Loucy (cell line): Measurements from ENCODE around the gene FMNL3.

Source experiments
- H2AFZ ChIP-seq: fragments of 200-600 bp; sonication (generic); 2 replicates; pipeline ENCODE4 v1.6.0; 2016; ENCODE audit warnings: antibody characterized with exemption, mild to moderate bottlenecking, low read length, moderate library complexity
- H3F3A ChIP-seq: fragments of 200-600 bp; 2 replicates; pipeline ENCODE4 v1.6.0; 2016; ENCODE audit warnings: antibody characterized with exemption, low read depth, mild to moderate bottlenecking
- H3K27me3 ChIP-seq: fragments of 200-600 bp; sonication (generic); 2 replicates; pipeline ENCODE4 v1.6.1; 2014; ENCODE audit warnings: low read length, mild to moderate bottlenecking; ENCODE audit not compliant: insufficient read depth, poor library complexity, severe bottlenecking
- H3K36me3 ChIP-seq: fragments of 200-600 bp; sonication (generic); 2 replicates; pipeline ENCODE4 v1.6.1; 2016; ENCODE audit warnings: low read length; ENCODE audit not compliant: insufficient read depth
- H3K4me1 ChIP-seq: fragments of 200-600 bp; sonication (generic); 2 replicates; pipeline ENCODE4 v1.5.1; 2014; ENCODE audit warnings: low read length, mild to moderate bottlenecking; ENCODE audit not compliant: insufficient read depth, poor library complexity, severe bottlenecking
- H3K4me2 ChIP-seq: fragments of 200-600 bp; sonication (generic); 2 replicates; pipeline ENCODE4 v1.6.0; 2014; ENCODE audit warnings: antibody characterized with exemption, low read length, low read depth, mild to moderate bottlenecking; ENCODE audit not compliant: poor library complexity, severe bottlenecking
- H3K4me3 ChIP-seq: fragments of 200-600 bp; sonication (generic); 2 replicates; pipeline ENCODE4 v1.5.1; 2014; ENCODE audit warnings: low read length, mild to moderate bottlenecking, mixed read lengths; ENCODE audit not compliant: poor library complexity, severe bottlenecking
- H3K79me2 ChIP-seq: fragments of 200-600 bp; sonication (generic); 2 replicates; pipeline ENCODE4 v1.6.1; 2014; ENCODE audit warnings: low read length; ENCODE audit not compliant: insufficient read depth
- H3K9ac ChIP-seq: fragments of 200-600 bp; sonication (generic); 2 replicates; pipeline ENCODE4 v1.6.0; 2014; ENCODE audit warnings: mild to moderate bottlenecking, low read depth, low read length, moderate library complexity; ENCODE audit not compliant: poor library complexity, severe bottlenecking
- H3K9me2 ChIP-seq: fragments of 200-600 bp; sonication (generic); replicated peaks from 2 replicates; pipeline ENCODE4 v1.6.1; 2016; ENCODE audit warnings: low read depth, low read length, mixed read lengths
- H3K9me3 ChIP-seq: fragments of 200-600 bp; sonication (generic); 2 replicates; pipeline ENCODE4 v1.6.1; 2014; ENCODE audit warnings: mild to moderate bottlenecking, antibody characterized with exemption, low read length, low read depth; ENCODE audit not compliant: insufficient read depth
- H4K20me1 ChIP-seq: fragments of 200-600 bp; sonication (generic); 2 replicates; pipeline ENCODE4 v1.6.0; 2014; ENCODE audit warnings: antibody characterized with exemption, low read length, mild to moderate bottlenecking; ENCODE audit not compliant: insufficient read depth, poor library complexity, severe bottlenecking
- CTCF ChIP-seq: fragments of 200-600 bp; sonication (generic); conservative IDR thresholded peaks from 2 replicates; pipeline ENCODE4 v1.5.1; 2014; ENCODE audit warnings: mild to moderate bottlenecking, antibody characterized with exemption, low read length
- EZH2phosphoT487 ChIP-seq: fragments of 200-600 bp; IDR thresholded peaks from 2 replicates; pipeline ENCODE4 v1.6.1; 2018; ENCODE audit warnings: antibody characterized with exemption, mild to moderate bottlenecking, moderate library complexity, borderline replicate concordance

Gene FMNL3

GRCh38 chr12:49599961-49600360, 107.2 kb downstream of the FMNL3 start:
- H3K27me3 ChIP-seq, result no peaks in the 10 kb centered on the region
- peaks cover 4% of the 10 kb centered on the region for H3K4me1 ChIP-seq
- H2AFZ ChIP-seq, result no peak overlapping the region
- H3K4me3 ChIP-seq, result no peak overlapping the region
- H3K9me2 ChIP-seq, result no peaks in the 10 kb centered on the region
- no peaks in the 10 kb centered on the region for H3K9me3 ChIP-seq
- H3K9ac ChIP-seq, result no peak overlapping the region
- no peak overlapping the region for H3K4me2 ChIP-seq
- H4K20me1 ChIP-seq, result no peaks in the 10 kb centered on the region
- H3F3A ChIP-seq, result no peaks in the 10 kb centered on the region
- TF ChIP-seq CTCF (no peak), EZH2phosphoT487 (no peak)
- H3K79me2 ChIP-seq, result no peaks in the 10 kb centered on the region
- no peaks in the 10 kb centered on the region for H3K36me3 ChIP-seq

GRCh38 chr12:49598527-49598926, 108.7 kb downstream of the FMNL3 start:
- no peak overlapping the region for H3K9ac ChIP-seq

GRCh38 chr12:49588721-49589516, 118.3 kb downstream of the FMNL3 start:
- no peak overlapping the region for H2AFZ ChIP-seq
- no peak for TF ChIP-seq EZH2phosphoT487
- TF ChIP-seq CTCF, result no peak
- H3K9ac ChIP-seq, result no peak overlapping the region
- H3K9me3 ChIP-seq, result no peaks in the 10 kb centered on the region
- H3K9me2 ChIP-seq, result no peaks in the 10 kb centered on the region
- no peaks in the 10 kb centered on the region for H3F3A ChIP-seq
- no peaks in the 10 kb centered on the region for H4K20me1 ChIP-seq
- no peaks in the 10 kb centered on the region for H3K79me2 ChIP-seq
- no peak overlapping the region for H3K4me3 ChIP-seq
- H3K36me3 ChIP-seq, result peaks cover 3% of the 10 kb centered on the region; the same call in 1 of the 2 replicates
- no peaks in the 10 kb centered on the region for H3K4me1 ChIP-seq
- H3K4me2 ChIP-seq, result no peak overlapping the region
- H3K27me3 ChIP-seq, result no peaks in the 10 kb centered on the region

More at GRCh38 chr12:49598527-49598926, 108.7 kb downstream of the FMNL3 start:
- no peak for TF ChIP-seq CTCF
- TF ChIP-seq EZH2phosphoT487, result no peak
- H2AFZ ChIP-seq, result no peak overlapping the region
- H3K36me3 ChIP-seq, result no peaks in the 10 kb centered on the region
- no peak overlapping the region for H3K4me2 ChIP-seq
- no peaks in the 10 kb centered on the region for H3F3A ChIP-seq
- H3K27me3 ChIP-seq, result no peaks in the 10 kb centered on the region
- H4K20me1 ChIP-seq, result no peaks in the 10 kb centered on the region
- no peak overlapping the region for H3K4me3 ChIP-seq
- no peaks in the 10 kb centered on the region for H3K4me1 ChIP-seq
- H3K9me2 ChIP-seq, result no peaks in the 10 kb centered on the region
- no peaks in the 10 kb centered on the region for H3K79me2 ChIP-seq
- no peaks in the 10 kb centered on the region for H3K9me3 ChIP-seq
